Astrocyte (in vitro differentiated cells and primary cell): ENCODE data around the gene THRSP.
"Not testable (repeated sequence)": the region's sequence is repeated elsewhere in the genome, so short reads cannot be mapped to it uniquely, and the experiment has no call there.

Experiments used
- EZH2 ChIP-seq: IDR thresholded peaks from 2 replicates; pipeline ENCODE4 v1.6.1; 2012; ENCODE audit warnings: mild to moderate bottlenecking, low read length, inconsistent platforms; ENCODE audit not compliant: insufficient read depth
- TF ChIP-seq, protein P1 (sequence below): IDR thresholded peaks from 2 replicates; pipeline ENCODE4 v1.5.1; 2011; ENCODE audit warnings: low read depth, mild to moderate bottlenecking, inconsistent platforms, low read length, moderate library complexity; ENCODE audit not compliant: insufficient read depth

DNA sequence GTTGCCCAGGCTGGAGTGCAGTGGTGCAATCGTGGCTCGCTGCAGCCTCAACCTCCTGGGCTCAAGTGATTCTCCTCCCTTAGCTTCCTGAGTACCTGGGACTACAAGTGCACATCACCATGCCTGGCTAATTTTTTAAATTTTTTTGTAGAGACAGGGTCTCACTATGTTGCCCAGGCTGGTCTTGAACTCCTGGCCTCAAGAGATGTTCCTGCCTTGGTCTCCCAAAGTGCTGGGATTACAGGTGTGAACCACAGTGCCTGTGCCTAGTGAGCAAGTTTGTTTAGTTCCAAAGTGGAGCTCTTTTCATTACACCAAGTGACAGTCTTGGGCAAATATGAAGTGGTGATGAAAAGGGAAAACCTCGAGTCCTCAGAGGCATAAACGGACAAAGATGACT, 13.9 kb downstream of the THRSP start:
- TF ChIP-seq, protein P1, sequence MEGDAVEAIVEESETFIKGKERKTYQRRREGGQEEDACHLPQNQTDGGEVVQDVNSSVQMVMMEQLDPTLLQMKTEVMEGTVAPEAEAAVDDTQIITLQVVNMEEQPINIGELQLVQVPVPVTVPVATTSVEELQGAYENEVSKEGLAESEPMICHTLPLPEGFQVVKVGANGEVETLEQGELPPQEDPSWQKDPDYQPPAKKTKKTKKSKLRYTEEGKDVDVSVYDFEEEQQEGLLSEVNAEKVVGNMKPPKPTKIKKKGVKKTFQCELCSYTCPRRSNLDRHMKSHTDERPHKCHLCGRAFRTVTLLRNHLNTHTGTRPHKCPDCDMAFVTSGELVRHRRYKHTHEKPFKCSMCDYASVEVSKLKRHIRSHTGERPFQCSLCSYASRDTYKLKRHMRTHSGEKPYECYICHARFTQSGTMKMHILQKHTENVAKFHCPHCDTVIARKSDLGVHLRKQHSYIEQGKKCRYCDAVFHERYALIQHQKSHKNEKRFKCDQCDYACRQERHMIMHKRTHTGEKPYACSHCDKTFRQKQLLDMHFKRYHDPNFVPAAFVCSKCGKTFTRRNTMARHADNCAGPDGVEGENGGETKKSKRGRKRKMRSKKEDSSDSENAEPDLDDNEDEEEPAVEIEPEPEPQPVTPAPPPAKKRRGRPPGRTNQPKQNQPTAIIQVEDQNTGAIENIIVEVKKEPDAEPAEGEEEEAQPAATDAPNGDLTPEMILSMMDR: not testable (repeated sequence)
- not testable (repeated sequence) for TF ChIP-seq EZH2
